GM20431 (cell line): ENCODE measurements around the gene RASGRP4.
"Not testable (repeated sequence)": the region's sequence is repeated elsewhere in the genome, so short reads cannot be mapped to it uniquely, and the experiment has no call there.

Experiments
- in situ Hi-C: fragments of 300-500 bp; cut with MseI, MboI; formaldehyde crosslinking; loops from one replicate; pipeline ENCODE4 v1.15.0; 2020; ENCODE audit warnings: low sequenced_read_pairs; ENCODE audit not compliant: unreplicated experiment

Gene RASGRP4

GRCh38 chr19:38421856-38422255 is 4.2 kb downstream of the RASGRP4 start:
- in situ Hi-C loops, result no loop called here

GRCh38 chr19:38420935-38421334 is 5.1 kb downstream of the RASGRP4 start:
- in situ Hi-C loops, result no loop called here

- in situ Hi-C loops, result no loop called here
Measured at GRCh38 chr19:38417544-38418506, 8.2 kb downstream of the RASGRP4 start.

- in situ Hi-C loops, result no loop called here
Measured at GRCh38 chr19:38417146-38417543, 8.9 kb downstream of the RASGRP4 start.

GRCh38 chr19:38413416-38413815 is 12.6 kb downstream of the RASGRP4 start:
- in situ Hi-C loops, result no loop called here

- in situ Hi-C loops, result no loop called here
Measured at GRCh38 chr19:38412961-38413360, 13.1 kb downstream of the RASGRP4 start.

- in situ Hi-C loops, result no loop called here
Measured at GRCh38 chr19:38412491-38412890, 13.5 kb downstream of the RASGRP4 start.

GRCh38 chr19:38411898-38412297 is 14.1 kb downstream of the RASGRP4 start:
- in situ Hi-C loops, result not testable (repeated sequence)

- in situ Hi-C loops, result no loop called here
Measured at GRCh38 chr19:38411041-38411712, 14.8 kb downstream of the RASGRP4 start.

- in situ Hi-C loops, result not testable (repeated sequence)
Measured at GRCh38 chr19:38410407-38410806, 15.6 kb downstream of the RASGRP4 start.

GRCh38 chr19:38409631-38410133 is 16.3 kb downstream of the RASGRP4 start:
- in situ Hi-C loops, result no loop called here

GRCh38 chr19:38405276-38405675 is 20.7 kb downstream of the RASGRP4 start:
- in situ Hi-C loops, result no loop called here

- in situ Hi-C loops, result no loop called here
Measured at GRCh38 chr19:38404858-38405257, 21.2 kb downstream of the RASGRP4 start.

- in situ Hi-C loops, result no loop called here
Measured at GRCh38 chr19:38402967-38403674, 22.9 kb downstream of the RASGRP4 start, which contains the start of gene FAM98C. FAM98C (plus strand) TSS chr19:38403093; CDS start chr19:38403154, 61 bp downstream.

- in situ Hi-C loops, result no loop called here
Measured at GRCh38 chr19:38402623-38402966, 23.4 kb downstream of the RASGRP4 start.

GRCh38 chr19:38401148-38401547 is 24.9 kb downstream of the RASGRP4 start:
- in situ Hi-C loops, result no loop called here

GRCh38 chr19:38400361-38400760 is 25.7 kb downstream of the RASGRP4 start:
- in situ Hi-C loops, result no loop called here

- in situ Hi-C loops, result no loop called here
Measured at GRCh38 chr19:38399537-38399936, 26.5 kb downstream of the RASGRP4 start.

GRCh38 chr19:38399081-38399480 is 26.9 kb downstream of the RASGRP4 start:
- in situ Hi-C loops, result no loop called here

- in situ Hi-C loops, result no loop called here
Measured at GRCh38 chr19:38395381-38396114, 30.5 kb downstream of the RASGRP4 start.
